ENCODE measurements around the gene MROH7. TPM values are rescaled to one million over a fixed set of nuclear protein-coding genes. Genes with fewer than 3 reads are reported as not detected.
A peak's percentile ranks its signal among the peaks of the same experiment; 100 is the strongest.

Gene MROH7
- total RNA-seq, 2 experiments from 2014 or later: 0.07 to 0.10 TPM

DNA sequence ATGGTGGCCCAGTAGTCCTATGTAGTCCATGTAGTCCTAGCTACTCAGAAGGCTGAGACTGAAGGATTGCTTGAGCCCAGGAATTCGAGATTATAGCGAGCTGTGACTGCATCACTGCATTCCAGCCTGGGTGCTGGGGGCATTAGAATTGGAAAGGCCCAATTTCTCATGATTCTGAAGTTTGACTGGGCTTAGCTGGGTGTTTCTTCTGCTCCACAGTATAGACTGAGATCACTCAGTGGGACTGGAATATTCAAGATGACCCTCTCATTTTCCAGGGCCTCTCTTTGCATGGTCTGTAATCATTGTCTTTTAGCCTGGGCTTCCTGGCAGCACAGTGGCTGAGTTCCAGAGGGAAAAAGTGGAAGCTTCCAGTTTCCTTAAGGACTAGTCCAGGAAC is 26.2 kb downstream of the MROH7 start:
- no peak overlapping the region for H3K27ac Mint-ChIP-seq
- no peaks in the 10 kb centered on the region for H3K4me1 Mint-ChIP-seq (ENCODE audit: low read depth)
- H3K4me3 Mint-ChIP-seq: no peak overlapping the region
- no peak for DNase-seq
- intact Hi-C loops (cut with micrococcal nuclease): no loop called here
- no peaks in the 10 kb centered on the region for H3K36me3 Mint-ChIP-seq (ENCODE audit: low read depth)
- H3K27me3 Mint-ChIP-seq (ENCODE audit: low read depth): no peaks in the 10 kb centered on the region
- no peaks in the 10 kb centered on the region for H3K9me3 Mint-ChIP-seq
- CTCF ChIA-PET: interaction anchor here (0.6 to 1.3 kb wide), 6 partner anchors 104 to 578 kb away, joined by 3 to 5 read pairs (median 3); no protein-coding TSS in a partner anchor

DNA sequence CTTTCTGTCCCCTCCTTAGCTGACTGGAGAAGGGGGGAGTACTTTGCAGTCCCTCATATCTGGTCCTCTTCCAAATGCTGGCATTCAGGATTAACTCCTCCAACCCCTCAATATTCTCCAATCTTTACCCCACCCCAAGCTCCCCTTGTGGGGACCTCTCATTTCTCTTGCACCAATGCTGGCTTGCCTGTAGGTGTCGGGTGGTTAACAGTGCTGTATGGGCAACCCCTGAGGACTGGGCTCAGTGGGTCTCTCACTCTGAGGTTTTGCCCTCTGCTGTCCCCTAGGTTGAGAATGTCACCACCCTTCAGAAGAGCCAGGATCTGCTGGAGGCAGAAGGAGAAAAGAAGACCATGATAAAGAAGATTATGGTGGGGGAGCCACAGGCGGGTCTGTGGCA is 27.0 kb downstream of the MROH7 start:
- Mint-ChIP-seq H3K27me3 (ENCODE audit: low read depth) (no peaks in the 10 kb centered on the region), H3K36me3 (ENCODE audit: low read depth) (no peaks in the 10 kb centered on the region), H3K4me1 (ENCODE audit: low read depth) (no peaks in the 10 kb centered on the region), H3K27ac (no peak overlapping the region), H3K9me3 (no peaks in the 10 kb centered on the region), H3K4me3 (no peak overlapping the region)
- no peak for DNase-seq
- intact Hi-C loops (cut with micrococcal nuclease): no loop called here
- CTCF ChIA-PET: interaction anchor here (1.3 kb wide), 1 partner anchor 144 kb away, joined by 3 read pairs; no protein-coding TSS in a partner anchor

DNA sequence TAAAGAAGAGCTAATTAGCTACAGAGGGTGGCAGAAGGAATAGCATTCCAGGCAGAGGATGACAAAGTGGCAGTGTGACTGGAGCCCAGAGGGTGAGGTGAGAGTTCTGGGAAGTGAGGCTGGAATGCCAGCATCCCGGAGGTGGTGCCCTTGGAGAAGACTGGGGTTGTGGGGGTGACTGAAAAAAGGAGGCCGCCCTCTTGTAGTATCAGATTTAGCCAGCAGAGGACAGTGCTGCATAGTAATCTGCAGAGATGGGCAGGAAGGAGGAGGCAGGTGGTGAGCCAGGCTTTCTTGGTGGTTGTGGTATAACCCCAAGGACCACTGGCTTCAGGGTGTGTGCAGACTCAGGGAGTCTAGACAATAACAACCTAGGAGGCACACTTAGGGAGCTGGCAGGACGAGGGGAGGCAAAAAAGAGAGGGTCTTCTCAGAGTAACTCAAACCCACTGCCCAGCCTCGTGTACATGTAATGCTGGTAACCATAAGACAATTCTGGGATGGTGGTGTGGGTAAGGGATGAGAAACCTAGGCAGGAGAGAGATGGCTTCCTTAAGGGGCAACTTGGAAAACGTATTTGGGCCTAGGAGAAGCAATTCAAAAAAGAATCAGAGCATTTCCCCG is 30.5 kb downstream of the MROH7 start:
- H3K27ac Mint-ChIP-seq: no peak overlapping the region
- CTCF ChIA-PET: interaction anchor here (0.7 to 3.1 kb wide), 7 partner anchors 90 to 173 kb away, joined by 3 to 15 read pairs (median 3); no protein-coding TSS in a partner anchor
- no peaks in the 10 kb centered on the region for H3K36me3 Mint-ChIP-seq (ENCODE audit: low read depth)
- peak; percentile 84 for DNase-seq
- H3K4me3 Mint-ChIP-seq: no peak overlapping the region
- no peaks in the 10 kb centered on the region for H3K27me3 Mint-ChIP-seq (ENCODE audit: low read depth)
- intact Hi-C loops (cut with micrococcal nuclease): loop anchor here (1.0 to 5.0 kb wide), 7 partner anchors 43 to 350 kb away; partner anchors contain the start of genes TTC22 and TTC4
- no peaks in the 10 kb centered on the region for H3K9me3 Mint-ChIP-seq
- no peaks in the 10 kb centered on the region for H3K4me1 Mint-ChIP-seq (ENCODE audit: low read depth)

DNA sequence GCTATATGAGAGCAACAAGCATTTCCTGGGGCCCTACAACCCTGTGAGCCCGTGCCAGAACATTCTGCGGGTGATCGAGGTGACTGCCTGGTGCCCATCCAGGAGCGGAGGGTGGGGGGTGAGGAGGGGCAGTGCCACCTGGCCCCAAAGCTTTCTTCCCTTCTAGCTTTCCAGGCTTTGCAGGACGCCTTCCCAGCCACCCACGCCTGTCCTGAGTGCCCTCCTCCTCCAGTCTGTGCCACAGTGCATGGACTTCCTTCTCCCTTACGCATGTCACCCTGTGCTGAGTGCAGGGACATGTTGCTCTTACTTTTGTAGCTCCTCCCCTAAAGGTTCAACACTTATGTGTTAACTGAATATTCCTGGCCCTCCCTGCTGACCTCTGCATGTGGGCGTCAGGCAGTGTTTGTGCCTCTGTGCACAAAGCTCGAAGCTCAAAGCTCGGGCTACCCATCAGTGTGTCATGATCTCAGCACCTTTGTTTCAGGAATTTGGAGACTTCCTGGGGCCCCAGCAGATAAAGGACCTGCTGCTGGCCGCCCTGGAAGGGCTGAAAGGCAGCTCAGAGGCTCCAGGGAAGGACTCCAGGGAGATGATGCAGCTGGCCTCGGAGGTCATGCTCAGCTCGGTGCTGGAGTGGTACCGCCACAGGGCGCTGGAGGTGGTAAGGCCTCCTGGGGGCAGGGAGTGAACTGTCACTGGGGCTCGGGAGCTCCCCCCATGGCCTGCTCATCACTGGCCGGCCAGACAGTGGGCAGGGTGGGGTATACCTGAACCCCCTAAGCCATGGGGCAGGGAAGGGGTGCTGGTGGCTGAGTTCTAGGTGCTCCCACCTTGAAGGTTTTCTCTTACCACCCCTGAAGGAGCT is 37.4 kb downstream of the MROH7 start:
- no peak for DNase-seq
- Mint-ChIP-seq H3K36me3 (ENCODE audit: low read depth) (no peaks in the 10 kb centered on the region), H3K4me1 (ENCODE audit: low read depth) (no peaks in the 10 kb centered on the region), H3K9me3 (no peaks in the 10 kb centered on the region), H3K27me3 (ENCODE audit: low read depth) (no peaks in the 10 kb centered on the region), H3K4me3 (no peak overlapping the region), H3K27ac (no peak overlapping the region)
- CTCF ChIA-PET: no interaction called here
- intact Hi-C loops (cut with micrococcal nuclease): no loop called here

DNA sequence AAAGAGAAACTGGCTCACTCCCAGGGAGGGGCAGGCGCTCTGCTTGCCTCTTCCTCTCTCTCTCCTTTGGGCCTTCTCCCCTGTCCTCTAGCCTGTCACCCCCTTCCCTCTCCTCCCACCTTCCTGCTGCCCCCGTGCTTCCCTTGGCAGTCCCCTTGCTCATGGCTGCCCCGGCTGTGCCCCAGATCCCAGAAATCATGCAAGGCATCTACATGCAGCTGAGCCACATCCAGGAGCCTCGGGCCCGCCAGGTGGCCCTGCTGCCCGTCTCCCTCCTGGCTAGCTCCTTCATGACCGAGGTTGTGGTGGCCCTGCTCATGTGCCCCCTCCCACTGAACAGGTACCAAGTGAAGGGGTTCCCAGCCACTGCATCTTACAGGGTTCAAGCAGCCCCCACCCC is 38.1 kb downstream of the MROH7 start:
- Mint-ChIP-seq H3K4me1 (ENCODE audit: low read depth) (no peaks in the 10 kb centered on the region), H3K27me3 (ENCODE audit: low read depth) (no peaks in the 10 kb centered on the region), H3K36me3 (ENCODE audit: low read depth) (no peaks in the 10 kb centered on the region), H3K9me3 (no peaks in the 10 kb centered on the region), H3K27ac (no peak overlapping the region), H3K4me3 (no peak overlapping the region)
- intact Hi-C loops (cut with micrococcal nuclease): no loop called here
- DNase-seq: no peak
- CTCF ChIA-PET: no interaction called here

DNA sequence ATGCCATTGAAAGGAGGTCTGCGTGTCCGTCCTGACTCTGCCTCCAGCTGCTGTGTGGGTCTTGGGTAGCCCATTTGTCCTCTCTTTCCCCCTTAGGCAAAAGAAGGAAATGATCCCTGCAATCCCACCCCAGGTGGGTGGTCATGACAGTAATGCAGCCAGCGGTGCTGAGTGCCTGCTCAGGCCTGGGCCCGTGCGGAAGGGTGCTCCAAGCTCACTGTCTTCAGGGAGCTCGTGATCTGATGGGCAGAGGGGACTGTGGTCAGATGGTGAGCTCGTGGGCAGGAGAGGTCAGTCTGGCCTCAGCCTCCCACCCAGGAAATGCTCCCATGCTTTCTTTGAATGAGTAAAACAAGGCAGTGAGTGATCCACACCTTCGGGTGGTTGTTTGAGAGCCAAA is 38.8 kb downstream of the MROH7 start:
- no peaks in the 10 kb centered on the region for H3K4me1 Mint-ChIP-seq (ENCODE audit: low read depth)
- intact Hi-C loops (cut with micrococcal nuclease): no loop called here
- H3K9me3 Mint-ChIP-seq: no peaks in the 10 kb centered on the region
- H3K4me3 Mint-ChIP-seq: no peak overlapping the region
- no peak overlapping the region for H3K27ac Mint-ChIP-seq
- CTCF ChIA-PET: interaction anchor here (1.3 kb wide), 1 partner anchor 112 kb away, joined by 5 read pairs; no protein-coding TSS in a partner anchor
- no peak for DNase-seq
- no peaks in the 10 kb centered on the region for H3K27me3 Mint-ChIP-seq (ENCODE audit: low read depth)
- H3K36me3 Mint-ChIP-seq (ENCODE audit: low read depth): no peaks in the 10 kb centered on the region

DNA sequence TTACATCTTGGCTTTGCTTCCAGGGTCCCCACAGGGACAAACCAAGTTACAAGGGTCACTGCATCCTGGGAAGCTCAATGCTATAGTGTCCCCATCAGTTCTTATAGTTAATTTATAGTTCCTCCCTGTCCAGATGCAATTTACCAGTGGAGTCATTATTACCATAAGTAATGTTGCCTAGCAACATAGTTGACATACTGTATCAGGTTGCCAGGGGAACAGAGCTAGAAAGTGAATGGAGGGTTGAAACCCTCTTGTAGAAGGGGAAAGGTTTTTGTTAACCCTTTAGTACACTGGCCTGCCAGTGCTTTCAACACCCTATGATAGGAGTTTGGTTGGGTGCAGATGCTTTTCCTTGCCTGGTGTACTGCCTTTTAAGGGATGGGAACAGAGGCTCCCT is 39.8 kb downstream of the MROH7 start:
- no peaks in the 10 kb centered on the region for H3K4me1 Mint-ChIP-seq (ENCODE audit: low read depth)
- intact Hi-C loops (cut with micrococcal nuclease): no loop called here

DNA sequence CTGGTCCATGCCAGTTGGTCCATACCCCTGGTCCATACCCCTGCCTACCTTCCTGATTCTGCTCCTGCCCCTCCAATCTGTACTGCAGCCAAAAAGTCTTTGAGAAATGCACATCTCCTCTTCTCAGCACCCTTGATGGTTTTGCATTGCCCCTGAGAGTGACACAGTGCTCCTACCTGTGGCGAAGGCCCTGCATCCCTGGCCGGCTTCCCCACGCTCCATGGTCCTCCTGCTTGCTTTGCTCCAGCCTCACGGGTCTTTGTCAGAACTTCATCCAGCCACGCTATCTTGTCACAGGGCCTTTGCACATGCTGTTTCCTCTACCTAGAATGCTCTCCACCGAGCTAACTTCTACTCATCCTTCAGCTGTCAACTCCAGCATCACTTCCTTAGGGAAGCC is 41.9 kb downstream of the MROH7 start:
- CTCF ChIA-PET: no interaction called here

More for the DNA sequence above, 39.8 kb downstream of the MROH7 start:
- CTCF ChIA-PET: interaction anchor here (1.3 kb wide), 1 partner anchor 111 kb away, joined by 5 read pairs; no protein-coding TSS in a partner anchor
- Mint-ChIP-seq H3K27ac (no peak overlapping the region), H3K36me3 (ENCODE audit: low read depth) (no peaks in the 10 kb centered on the region), H3K27me3 (ENCODE audit: low read depth) (no peaks in the 10 kb centered on the region), H3K9me3 (no peaks in the 10 kb centered on the region), H3K4me3 (no peak overlapping the region)
- DNase-seq: no peak

DNA sequence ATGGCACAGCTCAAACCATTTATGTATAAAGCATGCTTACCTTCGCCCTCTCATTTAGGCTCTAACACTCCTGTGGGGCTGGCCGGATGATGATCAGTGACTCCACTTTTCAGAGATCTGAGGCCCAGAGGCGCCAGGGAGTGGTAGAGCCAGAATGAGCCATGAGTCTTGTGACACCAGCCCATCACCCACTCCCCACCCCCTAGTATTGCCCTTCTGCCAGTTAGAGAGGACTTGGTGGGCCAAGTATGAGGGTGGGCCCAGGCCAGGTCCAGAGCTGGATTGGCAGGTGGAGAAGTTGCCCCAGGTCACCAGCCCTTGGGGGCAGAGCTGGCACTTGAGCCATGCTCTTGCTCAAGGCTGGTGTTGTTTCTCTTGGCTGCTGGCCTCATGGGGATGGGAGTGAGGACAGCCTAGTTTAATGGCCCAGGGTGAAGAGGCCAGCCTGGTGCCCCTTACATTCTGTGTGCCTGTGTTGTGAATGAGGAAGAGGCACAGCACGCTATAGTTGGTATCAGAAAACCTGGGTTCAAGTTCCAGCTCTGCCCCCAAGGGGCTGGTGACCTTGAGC is 43.8 kb downstream of the MROH7 start:
- no peak overlapping the region for H3K4me3 Mint-ChIP-seq
- intact Hi-C loops (cut with micrococcal nuclease): no loop called here
- CTCF ChIA-PET: interaction anchor here (1.6 kb wide), 1 partner anchor 10 kb away, joined by 3 read pairs; no protein-coding TSS in a partner anchor
- no peaks in the 10 kb centered on the region for H3K4me1 Mint-ChIP-seq (ENCODE audit: low read depth)
- H3K27ac Mint-ChIP-seq: no peak overlapping the region
- H3K36me3 Mint-ChIP-seq (ENCODE audit: low read depth): no peaks in the 10 kb centered on the region
- H3K27me3 Mint-ChIP-seq (ENCODE audit: low read depth): no peaks in the 10 kb centered on the region
- no peak for DNase-seq
- H3K9me3 Mint-ChIP-seq: no peaks in the 10 kb centered on the region

More for the DNA sequence above, 41.9 kb downstream of the MROH7 start:
- H3K4me3 Mint-ChIP-seq: no peak overlapping the region
- H3K36me3 Mint-ChIP-seq (ENCODE audit: low read depth): no peaks in the 10 kb centered on the region
- H3K27me3 Mint-ChIP-seq (ENCODE audit: low read depth): no peaks in the 10 kb centered on the region
- H3K9me3 Mint-ChIP-seq: no peaks in the 10 kb centered on the region
- no peaks in the 10 kb centered on the region for H3K4me1 Mint-ChIP-seq (ENCODE audit: low read depth)
- H3K27ac Mint-ChIP-seq: no peak overlapping the region
- intact Hi-C loops (cut with micrococcal nuclease): no loop called here
- DNase-seq: no peak

DNA sequence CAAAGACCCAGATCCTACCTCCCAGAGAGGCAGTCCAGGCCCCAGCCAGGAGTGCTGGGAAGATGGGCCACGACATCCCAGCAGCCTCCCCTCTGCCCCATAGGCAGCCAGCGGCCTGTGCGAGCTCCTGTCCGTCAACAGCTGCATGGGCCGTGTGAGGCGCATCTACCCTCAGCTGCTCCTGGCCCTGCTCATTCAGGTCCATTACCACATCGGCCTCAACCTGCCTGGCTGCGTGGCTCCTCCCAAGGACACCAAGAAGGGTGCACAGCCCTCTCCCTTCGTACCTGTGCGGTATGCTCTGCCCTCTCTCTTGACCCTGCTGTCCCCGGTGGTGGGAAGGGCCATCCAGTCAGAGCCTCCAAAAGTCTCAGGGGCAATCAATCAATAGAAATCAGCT is 44.6 kb downstream of the MROH7 start:
- H3K4me1 Mint-ChIP-seq (ENCODE audit: low read depth): no peaks in the 10 kb centered on the region
- H3K27ac Mint-ChIP-seq: no peak overlapping the region
- no peak for DNase-seq
- CTCF ChIA-PET: interaction anchor here (1.6 kb wide), 1 partner anchor 10 kb away, joined by 3 read pairs; no protein-coding TSS in a partner anchor
- no peaks in the 10 kb centered on the region for H3K36me3 Mint-ChIP-seq (ENCODE audit: low read depth)
- H3K9me3 Mint-ChIP-seq: no peaks in the 10 kb centered on the region
- intact Hi-C loops (cut with micrococcal nuclease): no loop called here
- no peaks in the 10 kb centered on the region for H3K27me3 Mint-ChIP-seq (ENCODE audit: low read depth)
- no peak overlapping the region for H3K4me3 Mint-ChIP-seq

DNA sequence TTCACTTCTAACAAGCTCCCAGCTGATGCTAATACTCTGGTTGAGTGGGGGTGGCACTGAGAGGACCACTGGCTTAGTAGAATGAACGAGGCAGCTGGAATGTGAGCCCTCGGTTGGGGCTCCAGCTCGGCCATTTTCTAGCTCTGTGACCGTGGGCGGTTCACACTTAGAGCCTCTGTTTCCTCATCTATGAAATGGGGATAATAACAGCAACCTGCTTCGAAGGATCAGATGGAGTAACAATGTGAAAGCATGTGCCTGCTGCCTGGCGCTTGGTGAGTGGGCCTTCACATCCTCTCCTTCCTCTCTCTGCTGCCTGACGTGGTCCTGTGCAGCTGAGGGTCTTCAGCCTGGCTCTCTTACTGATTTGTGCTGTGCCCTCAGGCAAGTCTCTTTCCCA is 53.2 kb downstream of the MROH7 start:
- Mint-ChIP-seq H3K27ac (no peak overlapping the region), H3K9me3 (no peaks in the 10 kb centered on the region), H3K4me1 (ENCODE audit: low read depth) (no peaks in the 10 kb centered on the region), H3K27me3 (ENCODE audit: low read depth) (no peaks in the 10 kb centered on the region), H3K36me3 (ENCODE audit: low read depth) (no peaks in the 10 kb centered on the region), H3K4me3 (no peak overlapping the region)
- intact Hi-C loops (cut with micrococcal nuclease): no loop called here
- DNase-seq: no peak
- CTCF ChIA-PET: no interaction called here

DNA sequence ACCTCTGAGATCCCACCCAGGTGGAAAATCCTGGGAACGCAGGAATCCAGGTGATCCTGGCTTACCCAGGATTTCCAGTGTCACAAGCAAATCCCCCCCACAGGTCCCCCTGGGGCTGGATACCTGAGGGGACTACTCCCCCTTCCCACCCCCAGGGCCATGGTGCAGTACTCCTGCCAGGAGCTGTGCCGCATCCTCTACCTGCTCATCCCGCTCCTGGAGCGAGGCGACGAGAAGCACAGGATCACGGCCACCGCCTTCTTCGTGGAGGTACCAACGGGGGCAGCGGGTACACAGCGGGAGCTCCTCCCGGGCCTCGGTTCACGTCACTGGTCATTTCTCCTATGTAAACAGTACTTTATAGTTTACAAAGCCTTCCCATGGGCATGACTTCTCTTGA is 53.6 kb downstream of the MROH7 start:
- no peaks in the 10 kb centered on the region for H3K9me3 Mint-ChIP-seq
- H3K27ac Mint-ChIP-seq: no peak overlapping the region
- DNase-seq: no peak
- no peaks in the 10 kb centered on the region for H3K36me3 Mint-ChIP-seq (ENCODE audit: low read depth)
- no peaks in the 10 kb centered on the region for H3K27me3 Mint-ChIP-seq (ENCODE audit: low read depth)
- CTCF ChIA-PET: interaction anchor here (1.4 kb wide), 1 partner anchor 106 kb away, joined by 3 read pairs; the partner anchor contains the start of gene TTC22
- intact Hi-C loops (cut with micrococcal nuclease): no loop called here
- H3K4me1 Mint-ChIP-seq (ENCODE audit: low read depth): no peaks in the 10 kb centered on the region
- no peak overlapping the region for H3K4me3 Mint-ChIP-seq
